ENCODE results near the gene DSC2. TPM values are rescaled to one million over a fixed set of nuclear protein-coding genes. Genes with fewer than 3 reads are reported as not detected.

Gene DSC2
- total and polyA plus RNA-seq, 10 donors = 0.90 to 18.7 (median 12.8) TPM

GRCh38 chr18:31098878-31099277 is 3.3 kb downstream of the DSC2 start:
- Histone ChIP-seq H3K27me3 (replicated peaks in 1 of 7) (peaks cover 0 to 45% (median 17%) of the 10 kb centered on the region in 7 donors), H3K9me3 (peaks cover 0 to 8% (median 0%) of the 10 kb centered on the region in 8 donors), H3K4me1 (peaks cover 0 to 25% (median 0%) of the 10 kb centered on the region in 6 donors), H3K4me3 (no peak overlapping the region), H3K27ac (no peak overlapping the region), H3K36me3 (no peaks in the 10 kb centered on the region)
- TF ChIP-seq POLR2AphosphoS5 (IDR thresholded peaks at IDR 0.05) (no peak), CTCF (IDR thresholded peaks at IDR 0.05 in 8 of 11, conservative IDR thresholded peaks at IDR 0.05 in 3 of 11) (no peak), POLR2A (IDR thresholded peaks at IDR 0.05) (no peak)
- DNase-seq = no peak
- intact Hi-C loops (cut with DNase I; ENCODE audit: low total_unique reads) = no loop called here

GRCh38 chr18:31097666-31098065 is 4.6 kb downstream of the DSC2 start:
- no peaks in the 10 kb centered on the region for H3K36me3 ChIP-seq
- no peak overlapping the region for H3K4me3 ChIP-seq
- H3K9me3 ChIP-seq = peaks cover 0 to 8% (median 0%) of the 10 kb centered on the region in 8 donors
- no peak overlapping the region for H3K27ac ChIP-seq
- peaks cover 0 to 33% (median 17%) of the 10 kb centered on the region in 7 donors for H3K27me3 ChIP-seq (replicated peaks in 1 of 7)
- no peak for DNase-seq
- peaks cover 0 to 24% (median 0%) of the 10 kb centered on the region in 6 donors for H3K4me1 ChIP-seq
- TF ChIP-seq POLR2A (IDR thresholded peaks at IDR 0.05) = no peak
- TF ChIP-seq POLR2AphosphoS5 (IDR thresholded peaks at IDR 0.05) = no peak
- no peak for TF ChIP-seq CTCF (IDR thresholded peaks at IDR 0.05 in 8 of 11, conservative IDR thresholded peaks at IDR 0.05 in 3 of 11)
- intact Hi-C loops (cut with DNase I; ENCODE audit: low total_unique reads) = no loop called here
- WGBS, 5 donors = 55 to 69% (median 60%) methylated on average over 3 of the region's 3 CpGs

- WGBS, 5 donors = 78 to 91% (median 86%) methylated on average over 2 of the region's 2 CpGs
- intact Hi-C loops (cut with DNase I; ENCODE audit: low total_unique reads) = no loop called here
- Histone ChIP-seq H3K27ac (no peak overlapping the region), H3K4me3 (no peak overlapping the region), H3K36me3 (no peaks in the 10 kb centered on the region), H3K4me1 (no peaks in the 10 kb centered on the region), H3K27me3 (replicated peaks in 1 of 7) (no peaks in the 10 kb centered on the region), H3K9me3 (no peaks in the 10 kb centered on the region)
- TF ChIP-seq POLR2AphosphoS5 (IDR thresholded peaks at IDR 0.05) (no peak), POLR2A (IDR thresholded peaks at IDR 0.05) (no peak), CTCF (IDR thresholded peaks at IDR 0.05 in 8 of 11, conservative IDR thresholded peaks at IDR 0.05 in 3 of 11) (no peak)
- DNase-seq = no peak
Observed at GRCh38 chr18:31093880-31094279, 8.3 kb downstream of the DSC2 start.

- DNase-seq = no peak
- Histone ChIP-seq H3K4me3 (no peak overlapping the region), H3K36me3 (no peaks in the 10 kb centered on the region), H3K4me1 (no peaks in the 10 kb centered on the region), H3K9me3 (no peaks in the 10 kb centered on the region), H3K27ac (no peak overlapping the region), H3K27me3 (replicated peaks in 1 of 7) (no peaks in the 10 kb centered on the region)
- WGBS, 5 donors = 79 to 90% (median 84%) methylated on average over 3 of the region's 3 CpGs
- intact Hi-C loops (cut with DNase I; ENCODE audit: low total_unique reads) = no loop called here
- TF ChIP-seq POLR2A (IDR thresholded peaks at IDR 0.05) = no peak
- no peak for TF ChIP-seq POLR2AphosphoS5 (IDR thresholded peaks at IDR 0.05)
- no peak for TF ChIP-seq CTCF (IDR thresholded peaks at IDR 0.05 in 8 of 11, conservative IDR thresholded peaks at IDR 0.05 in 3 of 11)
Observed at GRCh38 chr18:31093294-31093693, 8.9 kb downstream of the DSC2 start.
